Fibroblast of lung (primary cell): ENCODE results near the gene MISP3. TPM values are rescaled to one million over a fixed set of nuclear protein-coding genes. Genes with fewer than 3 reads are reported as not detected.

Experiments
- DNase-seq, 2 donors: peaks; one replicate each; pipeline versions ENCODE4 v3.0.0 to v3.0.0-alpha.2; 2010; ENCODE audit warnings: low read depth in 2 of 2
- H2AFZ ChIP-seq: 2 replicates; pipeline ENCODE4 v1.5.1; 2012; ENCODE audit warnings: low read length, control low read depth, inconsistent platforms
- H3K27ac ChIP-seq: 2 replicates; pipeline ENCODE4 v1.5.1; 2011; ENCODE audit warnings: low read length, control low read depth; ENCODE audit not compliant: insufficient read depth
- H3K27me3 ChIP-seq: 2 replicates; pipeline ENCODE4 v1.5.1; 2011; ENCODE audit warnings: mild to moderate bottlenecking, low read length; ENCODE audit not compliant: control insufficient read depth, insufficient read depth
- H3K36me3 ChIP-seq: 2 replicates; pipeline ENCODE4 v1.5.1; 2011; ENCODE audit warnings: low read length; ENCODE audit not compliant: control insufficient read depth, insufficient read depth
- H3K4me1 ChIP-seq: 2 replicates; pipeline ENCODE4 v1.5.1; 2011; ENCODE audit warnings: low read length; ENCODE audit not compliant: control insufficient read depth, insufficient read depth; ENCODE audit errors: extremely low read depth
- H3K4me2 ChIP-seq: 2 replicates; pipeline ENCODE4 v1.5.1; 2011; ENCODE audit warnings: low read length, control low read depth; ENCODE audit not compliant: insufficient read depth; ENCODE audit errors: extremely low read depth
- H3K4me3 ChIP-seq, 4 experiments: fragments of 200-600 bp in 1 of 4; sonication (generic) in 1 of 4; replicated peaks in 1 of 4; 2 replicates each; pipeline ENCODE4 v1.5.1; 2011 to 2016; ENCODE audit warnings: low read length in 4 of 4, low read depth in 3 of 4, mild to moderate bottlenecking in 3 of 4, control low read depth in 2 of 4, inconsistent platforms in 1 of 4, mixed read lengths in 1 of 4; ENCODE audit not compliant: insufficient read depth in 1 of 4; ENCODE audit errors: control extremely low read depth in 1 of 4
- H3K79me2 ChIP-seq: 2 replicates; pipeline ENCODE4 v1.5.1; 2012; ENCODE audit warnings: mild to moderate bottlenecking, low read length, inconsistent platforms; ENCODE audit not compliant: control insufficient read depth, insufficient read depth
- H3K9ac ChIP-seq: 2 replicates; pipeline ENCODE4 v1.5.1; 2011; ENCODE audit warnings: mild to moderate bottlenecking, low read length, control low read depth; ENCODE audit not compliant: insufficient read depth
- H3K9me3 ChIP-seq: 2 replicates; pipeline ENCODE4 v1.5.1; 2012; ENCODE audit warnings: low read depth, low read length; ENCODE audit not compliant: control insufficient read depth, insufficient read depth
- H4K20me1 ChIP-seq: 2 replicates; pipeline ENCODE4 v1.5.1; 2011; ENCODE audit warnings: low read length; ENCODE audit not compliant: control insufficient read depth, insufficient read depth; ENCODE audit errors: extremely low read depth
- CTCF ChIP-seq, 2 donors: IDR thresholded peaks in 1 of 2; conservative IDR thresholded peaks in 1 of 2; 1 replicate in 1 of 2; 2 replicates in 1 of 2; pipeline ENCODE4 v1.5.1; 2011 to 2012; ENCODE audit warnings: low read length in 2 of 2, control low read depth in 1 of 2, inconsistent platforms in 1 of 2, low read depth in 1 of 2, mild to moderate bottlenecking in 1 of 2
- EZH2 ChIP-seq: IDR thresholded peaks from 2 replicates; pipeline ENCODE4 v1.5.1; 2012; ENCODE audit warnings: low read length, control low read depth, mild to moderate bottlenecking; ENCODE audit errors: missing control alignments
- polyA plus RNA-seq, 2 donors: library from polyadenylated mRNA; depleted of rRNA in 1 of 2; stranded (reverse) in 1 of 2; unstranded in 1 of 2; fragments of >200 nt; gene quantifications; 2 replicates each; pipeline ENCODE4 v1.2.1, GENCODE V29; 2011 to 2012; ENCODE audit warnings: missing spikeins in 1 of 2
- total RNA-seq: library from RNA; depleted of rRNA; stranded (reverse); fragments of >200 nt; gene quantifications from 2 replicates; pipeline ENCODE4 v1.2.1, GENCODE V29; 2014

MISP3 gene
- total and polyA plus RNA-seq, 2 donors (not counting 1 experiment from before 2014, with no cell fraction given), result 0.33 to 0.83 TPM

- Histone ChIP-seq H3K9ac (no peak overlapping the region), H3K4me2 (no peak overlapping the region), H4K20me1 (no peaks in the 10 kb centered on the region), H3K79me2 (no peaks in the 10 kb centered on the region), H3K4me3 (no peak overlapping the region), H3K4me1 (peaks cover 2% of the 10 kb centered on the region), H2AFZ (no peak overlapping the region), H3K9me3 (no peaks in the 10 kb centered on the region), H3K27me3 (no peaks in the 10 kb centered on the region), H3K27ac (no peak overlapping the region), H3K36me3 (peaks cover 16% of the 10 kb centered on the region)
- no peak for DNase-seq
- no peak for TF ChIP-seq EZH2
- TF ChIP-seq CTCF (conservative IDR thresholded peaks at IDR 0.05 in 1 of 2, IDR thresholded peaks at IDR 0.05 in 1 of 2; ENCODE audit: low read depth in 1 of 2, low read length in 2 of 2), result no peak
Observed at GRCh38 chr19:14096272-14096992, 23.8 kb downstream of the MISP3 start.

- H3K27ac ChIP-seq, result no peak overlapping the region
- H3K79me2 ChIP-seq, result no peaks in the 10 kb centered on the region
- DNase-seq, result no peak
- no peak overlapping the region for H2AFZ ChIP-seq
- H3K4me2 ChIP-seq, result no peak overlapping the region
- peaks cover 19% of the 10 kb centered on the region for H3K36me3 ChIP-seq
- H3K9ac ChIP-seq, result no peak overlapping the region
- H3K4me3 ChIP-seq, result no peak overlapping the region
- no peaks in the 10 kb centered on the region for H3K4me1 ChIP-seq
- H3K9me3 ChIP-seq, result no peaks in the 10 kb centered on the region
- H4K20me1 ChIP-seq, result no peaks in the 10 kb centered on the region
- H3K27me3 ChIP-seq, result no peaks in the 10 kb centered on the region
- peak; percentile 11 to 29 for TF ChIP-seq CTCF (conservative IDR thresholded peaks at IDR 0.05 in 1 of 2, IDR thresholded peaks at IDR 0.05 in 1 of 2; ENCODE audit: low read depth in 1 of 2, low read length in 2 of 2)
- no peak for TF ChIP-seq EZH2
Observed at GRCh38 chr19:14097532-14098151, 25.1 kb downstream of the MISP3 start.

GRCh38 chr19:14101003-14101545 is 28.5 kb downstream of the MISP3 start:
- H3K4me2 ChIP-seq, result no peak overlapping the region
- H3K9ac ChIP-seq, result no peak overlapping the region
- H3K79me2 ChIP-seq, result no peaks in the 10 kb centered on the region
- no peak for DNase-seq
- H3K27ac ChIP-seq, result no peak overlapping the region
- TF ChIP-seq CTCF (conservative IDR thresholded peaks at IDR 0.05 in 1 of 2, IDR thresholded peaks at IDR 0.05 in 1 of 2; ENCODE audit: low read depth in 1 of 2, low read length in 2 of 2) (no peak), EZH2 (no peak)
- H2AFZ ChIP-seq, result no peak overlapping the region
- peaks cover 17% of the 10 kb centered on the region for H3K36me3 ChIP-seq
- H3K4me1 ChIP-seq, result no peaks in the 10 kb centered on the region
- H4K20me1 ChIP-seq, result no peaks in the 10 kb centered on the region
- no peaks in the 10 kb centered on the region for H3K9me3 ChIP-seq
- no peaks in the 10 kb centered on the region for H3K27me3 ChIP-seq
- no peak overlapping the region for H3K4me3 ChIP-seq
